ENCODE measurements around the gene ARHGAP26. TPM values are rescaled to one million over a fixed set of nuclear protein-coding genes. Genes with fewer than 3 reads are reported as not detected.

Gene ARHGAP26
- total and polyA plus RNA-seq, 2 donors (not counting 3 experiments of a cell fraction or from before 2014, with no cell fraction given) = 3.1 to 16.2 TPM

DNA sequence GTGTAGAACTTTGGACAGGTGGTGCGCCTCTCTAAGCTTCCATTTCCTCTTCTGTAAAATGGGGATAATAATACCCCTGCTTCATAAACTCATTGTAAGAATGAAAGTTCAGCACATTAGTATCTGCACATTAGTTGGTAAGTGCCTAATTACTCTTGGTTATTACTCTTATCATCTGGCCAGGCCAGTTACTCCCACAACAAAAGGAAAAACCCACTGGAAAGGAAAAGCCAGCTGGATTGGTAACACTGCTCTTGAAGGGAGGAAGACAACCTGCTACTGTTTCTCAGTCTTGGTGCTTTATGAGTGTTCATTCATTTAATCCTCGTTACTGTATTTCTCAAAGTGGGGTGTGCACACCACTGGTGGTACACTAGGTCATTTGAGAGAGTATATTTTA lies 251.4 kb downstream of the ARHGAP26 start:
- FAIRE-seq = no peak
- DNase-seq (ENCODE audit: low read depth, low spot score) = no peak
- intact Hi-C loops (cut with micrococcal nuclease) (no loop called here), dilution Hi-C loops (cut with MboI; ENCODE audit: extremely low pct_ligation_motif_present, low sequenced_read_pairs) (no loop called here)
- no peaks in the 10 kb centered on the region for H3K27me3 ChIP-seq (ENCODE audit: control insufficient read depth in 2 of 2, insufficient read depth in 2 of 2, low read length in 2 of 2)
- H3K27ac ChIP-seq (ENCODE audit: insufficient read depth, low read depth, low read length) = no peak overlapping the region
- BruUV-seq (replicated peaks) = no TSS peak
- no peaks in the 10 kb centered on the region for H3K79me2 ChIP-seq (ENCODE audit: control insufficient read depth, insufficient read depth, low read length)
- TF ChIP-seq GATA2 (IDR thresholded peaks at IDR 0.05; ENCODE audit: insufficient read depth, insufficient read length, low read depth, low read length) = no peak
- no peak for TF ChIP-seq MYC (IDR thresholded peaks at IDR 0.05; ENCODE audit: low read depth, low read length)
- TF ChIP-seq EZH2 (IDR thresholded peaks at IDR 0.05; ENCODE audit: borderline replicate concordance, low read depth, low read length, severe bottlenecking) = no peak
- no peaks in the 10 kb centered on the region for H3K9me3 ChIP-seq (replicated peaks; ENCODE audit: control insufficient read depth, insufficient read depth, low read length)
- CTCF ChIA-PET = no interaction called here
- no peaks in the 10 kb centered on the region for H3K4me1 ChIP-seq (ENCODE audit: control insufficient read depth, extremely low read depth, insufficient read depth, low read length)
- H3K36me3 ChIP-seq (ENCODE audit: control insufficient read depth in 2 of 2, extremely low read depth in 1 of 2, insufficient read depth in 2 of 2, low read length in 2 of 2) = no peaks in the 10 kb centered on the region
- no peaks in the 10 kb centered on the region for H3K9me1 ChIP-seq (replicated peaks; ENCODE audit: control insufficient read depth, extremely low read depth, insufficient read depth, low read length)
- H2AFZ ChIP-seq (ENCODE audit: low read depth, low read length) = no peak overlapping the region
- no peak overlapping the region for H3K4me3 ChIP-seq (replicated peaks in 1 of 3; ENCODE audit: insufficient read depth in 1 of 3, low read depth in 1 of 3, low read length in 3 of 3)
- no peak overlapping the region for H3K4me2 ChIP-seq (ENCODE audit: insufficient read depth, low read length)
- H4K20me1 ChIP-seq (replicated peaks; ENCODE audit: control insufficient read depth, extremely low read depth, insufficient read depth, low read length) = no peaks in the 10 kb centered on the region
- POLR2A ChIA-PET = no interaction called here
- H3K9ac ChIP-seq (replicated peaks; ENCODE audit: extremely low read depth, insufficient read depth, low read length) = no peak overlapping the region

DNA sequence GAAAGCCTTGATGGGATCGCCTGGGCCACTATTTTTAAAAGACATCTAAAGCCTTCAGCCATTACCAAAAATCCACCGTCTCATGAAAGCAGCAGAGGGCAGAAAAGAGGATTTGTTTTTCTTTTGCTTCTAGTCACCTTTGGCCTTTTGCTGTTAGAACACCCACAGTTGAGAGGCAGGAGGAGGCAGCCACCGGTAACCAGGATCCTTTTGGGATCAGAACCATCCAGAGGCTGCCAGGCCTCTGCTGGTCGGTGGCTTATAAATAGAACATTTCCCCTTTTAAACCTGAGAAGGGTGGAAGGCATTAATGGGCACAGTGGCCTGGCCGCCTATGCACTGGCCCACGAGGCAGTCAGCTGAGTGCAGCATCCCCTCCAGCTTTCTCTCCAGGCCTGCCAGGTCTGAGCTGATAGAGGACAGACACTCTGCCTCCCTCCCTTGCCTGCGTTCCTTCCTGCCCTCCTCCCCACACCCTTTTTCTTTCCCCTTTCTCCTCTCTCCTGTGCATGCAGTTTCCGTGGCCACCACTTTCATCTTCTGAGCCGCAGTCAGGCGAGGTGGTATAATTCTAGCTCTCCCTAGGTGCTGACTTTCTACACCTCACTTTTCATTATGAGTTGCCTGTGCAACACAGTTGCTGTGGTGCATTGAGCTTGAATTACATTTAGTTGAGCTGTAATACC lies 253.4 kb downstream of the ARHGAP26 start:
- FAIRE-seq (no peak), DNase-seq (ENCODE audit: low read depth, low spot score) (no peak)
- no peaks in the 10 kb centered on the region for H3K9me3 ChIP-seq (replicated peaks; ENCODE audit: control insufficient read depth, insufficient read depth, low read length)
- H3K36me3 ChIP-seq (ENCODE audit: control insufficient read depth in 2 of 2, extremely low read depth in 1 of 2, insufficient read depth in 2 of 2, low read length in 2 of 2) = no peaks in the 10 kb centered on the region
- H3K4me1 ChIP-seq (ENCODE audit: control insufficient read depth, extremely low read depth, insufficient read depth, low read length) = no peaks in the 10 kb centered on the region
- H2AFZ ChIP-seq (ENCODE audit: low read depth, low read length) = no peak overlapping the region
- H4K20me1 ChIP-seq (replicated peaks; ENCODE audit: control insufficient read depth, extremely low read depth, insufficient read depth, low read length) = no peaks in the 10 kb centered on the region
- no peaks in the 10 kb centered on the region for H3K79me2 ChIP-seq (ENCODE audit: control insufficient read depth, insufficient read depth, low read length)
- no peaks in the 10 kb centered on the region for H3K27me3 ChIP-seq (ENCODE audit: control insufficient read depth in 2 of 2, insufficient read depth in 2 of 2, low read length in 2 of 2)
- dilution Hi-C loops (cut with MboI; ENCODE audit: extremely low pct_ligation_motif_present, low sequenced_read_pairs) (no loop called here), intact Hi-C loops (cut with micrococcal nuclease) (no loop called here)
- ChIA-PET CTCF (interaction anchor here (0.8 kb wide), 1 partner anchor 380 kb away, joined by 3 read pairs; the partner anchor contains the start of gene NR3C1), POLR2A (no interaction called here)
- no peak overlapping the region for H3K9ac ChIP-seq (replicated peaks; ENCODE audit: extremely low read depth, insufficient read depth, low read length)
- no TSS peak for BruUV-seq (replicated peaks)
- no peaks in the 10 kb centered on the region for H3K9me1 ChIP-seq (replicated peaks; ENCODE audit: control insufficient read depth, extremely low read depth, insufficient read depth, low read length)
- no peak overlapping the region for H3K27ac ChIP-seq (ENCODE audit: insufficient read depth, low read depth, low read length)
- H3K4me2 ChIP-seq (ENCODE audit: insufficient read depth, low read length) = no peak overlapping the region
- no peak overlapping the region for H3K4me3 ChIP-seq (replicated peaks in 1 of 3; ENCODE audit: insufficient read depth in 1 of 3, low read depth in 1 of 3, low read length in 3 of 3)
- TF ChIP-seq JUN (IDR thresholded peaks at IDR 0.05; ENCODE audit: borderline replicate concordance, insufficient read depth, insufficient read length, low read depth) (no peak), MYC (IDR thresholded peaks at IDR 0.05; ENCODE audit: low read depth, low read length) (no peak), POLR2AphosphoS5 (IDR thresholded peaks at IDR 0.05; ENCODE audit: insufficient read depth, low read depth, low read length) (no peak), EZH2 (IDR thresholded peaks at IDR 0.05; ENCODE audit: borderline replicate concordance, low read depth, low read length, severe bottlenecking) (no peak), GATA2 (IDR thresholded peaks at IDR 0.05; ENCODE audit: insufficient read depth, insufficient read length, low read depth, low read length) (no peak), FOS (IDR thresholded peaks at IDR 0.05; ENCODE audit: borderline replicate concordance, insufficient read depth, low read length) (no peak), POLR2A (IDR thresholded peaks at IDR 0.05; ENCODE audit: low read depth, low read length) (no peak)
- TF ChIP-seq, protein P1, sequence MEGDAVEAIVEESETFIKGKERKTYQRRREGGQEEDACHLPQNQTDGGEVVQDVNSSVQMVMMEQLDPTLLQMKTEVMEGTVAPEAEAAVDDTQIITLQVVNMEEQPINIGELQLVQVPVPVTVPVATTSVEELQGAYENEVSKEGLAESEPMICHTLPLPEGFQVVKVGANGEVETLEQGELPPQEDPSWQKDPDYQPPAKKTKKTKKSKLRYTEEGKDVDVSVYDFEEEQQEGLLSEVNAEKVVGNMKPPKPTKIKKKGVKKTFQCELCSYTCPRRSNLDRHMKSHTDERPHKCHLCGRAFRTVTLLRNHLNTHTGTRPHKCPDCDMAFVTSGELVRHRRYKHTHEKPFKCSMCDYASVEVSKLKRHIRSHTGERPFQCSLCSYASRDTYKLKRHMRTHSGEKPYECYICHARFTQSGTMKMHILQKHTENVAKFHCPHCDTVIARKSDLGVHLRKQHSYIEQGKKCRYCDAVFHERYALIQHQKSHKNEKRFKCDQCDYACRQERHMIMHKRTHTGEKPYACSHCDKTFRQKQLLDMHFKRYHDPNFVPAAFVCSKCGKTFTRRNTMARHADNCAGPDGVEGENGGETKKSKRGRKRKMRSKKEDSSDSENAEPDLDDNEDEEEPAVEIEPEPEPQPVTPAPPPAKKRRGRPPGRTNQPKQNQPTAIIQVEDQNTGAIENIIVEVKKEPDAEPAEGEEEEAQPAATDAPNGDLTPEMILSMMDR (IDR thresholded peaks at IDR 0.05; ENCODE audit: extremely low read depth in 1 of 2, insufficient read depth in 1 of 2, low read depth in 1 of 2, low read length in 2 of 2) = no peak
- TF ChIP-seq, protein P2, sequence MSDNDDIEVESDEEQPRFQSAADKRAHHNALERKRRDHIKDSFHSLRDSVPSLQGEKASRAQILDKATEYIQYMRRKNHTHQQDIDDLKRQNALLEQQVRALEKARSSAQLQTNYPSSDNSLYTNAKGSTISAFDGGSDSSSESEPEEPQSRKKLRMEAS (IDR thresholded peaks at IDR 0.05; ENCODE audit: insufficient read depth, insufficient read length) = no peak
